ENCODE results near the gene CIZ1.

GRCh38 chr9:128226412-128226801, 35.0 kb upstream of the CIZ1 start:
- TF ChIP-seq POLR2A (IDR thresholded peaks at IDR 0.05) (no peak), CTCF (IDR thresholded peaks at IDR 0.05) (no peak)
